GM06990 (cell line): ENCODE results near the gene SLX9.
A peak's percentile ranks its signal among the peaks of the same experiment; 100 is the strongest.
"Not testable (repeated sequence)": the region's sequence is repeated elsewhere in the genome, so short reads cannot be mapped to it uniquely, and the experiment has no call there.

Source experiments
- DNase-seq: peaks from one replicate; pipeline ENCODE4 v3.0.0-alpha.2; 2011; ENCODE audit not compliant: insufficient read length; ENCODE audit errors: extremely low read depth
- H3K27me3 ChIP-seq: replicated peaks from 2 replicates; pipeline ENCODE4 v1.6.0; 2011; ENCODE audit warnings: low read length; ENCODE audit not compliant: control insufficient read depth, insufficient read depth
- H3K36me3 ChIP-seq: 2 replicates; pipeline ENCODE4 v1.5.1; 2011; ENCODE audit warnings: low read length; ENCODE audit not compliant: control insufficient read depth, insufficient read depth
- H3K4me3 ChIP-seq: replicated peaks from 2 replicates; pipeline ENCODE4 v1.5.1; 2011; ENCODE audit warnings: low read depth, mild to moderate bottlenecking, control low read depth, low read length
- CTCF ChIP-seq: IDR thresholded peaks from 2 replicates; pipeline ENCODE4 v1.5.1; 2011; ENCODE audit warnings: low read length, control low read depth, mild to moderate bottlenecking, inconsistent platforms; ENCODE audit not compliant: insufficient read depth, poor library complexity, severe bottlenecking

Gene SLX9

DNA sequence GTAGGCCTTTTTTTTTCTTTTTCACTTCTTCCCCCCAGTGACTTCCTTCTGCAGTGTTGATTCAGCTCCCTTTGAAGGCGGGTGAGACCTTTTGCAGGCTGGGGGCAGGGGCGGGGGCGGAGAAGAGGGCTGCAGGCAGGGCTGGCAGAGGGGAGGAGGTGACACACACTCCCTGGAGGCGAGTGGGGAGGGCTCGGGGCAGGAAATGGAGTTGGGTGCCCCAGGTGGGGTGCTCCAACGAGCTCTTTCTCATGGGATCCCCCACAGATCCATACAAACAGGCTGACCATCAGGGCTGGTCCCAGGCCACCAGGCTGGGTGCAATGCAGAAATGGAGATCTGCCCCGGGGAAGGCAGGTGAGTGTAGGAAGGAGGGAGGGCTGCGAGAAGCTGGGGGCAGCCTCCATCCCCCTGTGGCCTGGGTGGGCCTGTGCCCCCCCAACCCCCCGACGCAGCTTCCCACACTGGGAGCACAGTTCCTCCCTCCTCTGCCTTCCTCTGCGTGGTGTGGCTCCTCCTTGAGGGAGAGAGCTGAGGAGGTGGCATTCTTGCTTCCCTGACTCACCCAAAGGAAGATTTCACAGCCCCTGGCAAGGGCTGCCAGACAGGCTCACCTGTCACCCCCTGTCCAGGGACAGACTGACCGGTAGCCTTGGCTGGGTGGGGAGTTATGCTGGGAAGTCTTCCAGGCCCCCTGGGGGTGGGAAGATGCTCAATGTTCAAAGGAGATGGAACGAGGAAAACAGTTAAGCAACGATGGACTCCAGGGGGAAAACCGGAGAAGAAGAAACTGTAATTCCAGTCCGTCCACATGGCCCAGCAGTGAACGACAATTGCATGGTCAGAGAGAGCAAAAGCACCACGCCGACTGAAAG is 12.0 kb upstream of the SLX9 start:
- TF ChIP-seq CTCF: no peak
- Histone ChIP-seq H3K4me3 (peak overlapping the region; percentile 77), H3K36me3 (no peaks in the 10 kb centered on the region), H3K27me3 (no peaks in the 10 kb centered on the region)
- peak; percentile 85 for DNase-seq

GRCh38 chr21:44928500-44929241 is 11.2 kb upstream of the SLX9 start:
- H3K27me3 ChIP-seq, DNase-seq, H3K36me3 ChIP-seq: not testable (repeated sequence)
- peak overlapping the region; percentile 77 for H3K4me3 ChIP-seq

GRCh38 chr21:44929242-44929798 is 10.5 kb upstream of the SLX9 start:
- DNase-seq: no peak
- H3K27me3 ChIP-seq: no peaks in the 10 kb centered on the region
- H3K36me3 ChIP-seq: no peaks in the 10 kb centered on the region; the same call in 1 of the 2 replicates
- TF ChIP-seq CTCF: no peak
- peak overlapping the region; percentile 35 for H3K4me3 ChIP-seq

DNA sequence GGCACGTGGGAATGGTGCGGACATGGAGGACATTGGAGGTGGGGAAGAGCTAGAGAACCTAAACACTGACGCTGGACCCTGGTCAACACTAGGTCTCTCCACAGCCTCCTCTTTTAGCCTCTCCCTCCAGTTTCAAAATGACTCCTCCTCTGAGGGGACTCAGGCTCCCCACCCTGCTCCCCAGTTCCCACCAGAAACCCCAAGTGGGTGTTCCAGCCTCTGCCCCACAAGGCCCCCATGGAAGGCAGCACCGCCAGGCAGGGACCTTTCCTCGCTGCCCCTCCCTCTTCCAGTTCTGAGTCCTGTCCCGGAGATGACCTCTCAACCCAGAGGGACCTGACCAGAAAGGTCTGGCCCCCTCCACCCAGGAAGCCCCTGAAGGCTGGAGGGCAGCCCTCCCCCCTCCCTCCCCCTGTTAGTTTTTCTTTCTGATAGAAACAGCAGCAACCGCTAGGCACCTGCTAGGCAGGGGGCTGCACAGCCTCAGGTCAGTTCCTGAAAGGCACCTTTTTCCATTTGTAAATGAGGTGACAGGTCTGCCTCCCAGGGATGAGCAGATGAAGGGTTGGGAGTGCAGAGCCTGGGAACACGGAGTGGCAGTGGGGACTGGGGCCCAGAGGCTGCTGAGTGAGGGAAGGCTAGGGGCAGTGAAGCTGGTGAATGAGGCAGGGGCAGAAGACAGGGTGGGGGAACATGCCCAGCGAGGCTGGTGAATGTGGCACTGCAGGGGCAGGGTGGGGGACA is 9.9 kb upstream of the SLX9 start:
- no peak for TF ChIP-seq CTCF
- H3K27me3 ChIP-seq: no peaks in the 10 kb centered on the region
- H3K4me3 ChIP-seq: peak overlapping the region; percentile 9; the same call in 1 of the 2 replicates
- peak; percentile 64 for DNase-seq
- no peaks in the 10 kb centered on the region; the same call in 1 of the 2 replicates for H3K36me3 ChIP-seq

- DNase-seq: peak; percentile 57
- H3K27me3 ChIP-seq: no peaks in the 10 kb centered on the region
- peak overlapping the region; percentile 73; the same call in 1 of the 2 replicates for H3K4me3 ChIP-seq
- TF ChIP-seq CTCF: no peak
- no peaks in the 10 kb centered on the region; the same call in 1 of the 2 replicates for H3K36me3 ChIP-seq
Measured at GRCh38 chr21:44930543-44930981, 9.3 kb upstream of the SLX9 start.
